Camera-type eye (tissue), 1 donor: ENCODE results near the gene RHBDF1. TPM values are rescaled to one million over a fixed set of nuclear protein-coding genes. Genes with fewer than 3 reads are reported as not detected.

Source experiments
- total RNA-seq: library from RNA; depleted of rRNA; stranded (reverse); fragments of >200 nt; gene quantifications from one replicate; pipeline ENCODE4 v1.2.3, GENCODE V29; 2014

RHBDF1 gene, protein sequence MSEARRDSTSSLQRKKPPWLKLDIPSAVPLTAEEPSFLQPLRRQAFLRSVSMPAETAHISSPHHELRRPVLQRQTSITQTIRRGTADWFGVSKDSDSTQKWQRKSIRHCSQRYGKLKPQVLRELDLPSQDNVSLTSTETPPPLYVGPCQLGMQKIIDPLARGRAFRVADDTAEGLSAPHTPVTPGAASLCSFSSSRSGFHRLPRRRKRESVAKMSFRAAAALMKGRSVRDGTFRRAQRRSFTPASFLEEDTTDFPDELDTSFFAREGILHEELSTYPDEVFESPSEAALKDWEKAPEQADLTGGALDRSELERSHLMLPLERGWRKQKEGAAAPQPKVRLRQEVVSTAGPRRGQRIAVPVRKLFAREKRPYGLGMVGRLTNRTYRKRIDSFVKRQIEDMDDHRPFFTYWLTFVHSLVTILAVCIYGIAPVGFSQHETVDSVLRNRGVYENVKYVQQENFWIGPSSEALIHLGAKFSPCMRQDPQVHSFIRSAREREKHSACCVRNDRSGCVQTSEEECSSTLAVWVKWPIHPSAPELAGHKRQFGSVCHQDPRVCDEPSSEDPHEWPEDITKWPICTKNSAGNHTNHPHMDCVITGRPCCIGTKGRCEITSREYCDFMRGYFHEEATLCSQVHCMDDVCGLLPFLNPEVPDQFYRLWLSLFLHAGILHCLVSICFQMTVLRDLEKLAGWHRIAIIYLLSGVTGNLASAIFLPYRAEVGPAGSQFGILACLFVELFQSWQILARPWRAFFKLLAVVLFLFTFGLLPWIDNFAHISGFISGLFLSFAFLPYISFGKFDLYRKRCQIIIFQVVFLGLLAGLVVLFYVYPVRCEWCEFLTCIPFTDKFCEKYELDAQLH
- 36.1 TPM for total RNA-seq

DNA sequence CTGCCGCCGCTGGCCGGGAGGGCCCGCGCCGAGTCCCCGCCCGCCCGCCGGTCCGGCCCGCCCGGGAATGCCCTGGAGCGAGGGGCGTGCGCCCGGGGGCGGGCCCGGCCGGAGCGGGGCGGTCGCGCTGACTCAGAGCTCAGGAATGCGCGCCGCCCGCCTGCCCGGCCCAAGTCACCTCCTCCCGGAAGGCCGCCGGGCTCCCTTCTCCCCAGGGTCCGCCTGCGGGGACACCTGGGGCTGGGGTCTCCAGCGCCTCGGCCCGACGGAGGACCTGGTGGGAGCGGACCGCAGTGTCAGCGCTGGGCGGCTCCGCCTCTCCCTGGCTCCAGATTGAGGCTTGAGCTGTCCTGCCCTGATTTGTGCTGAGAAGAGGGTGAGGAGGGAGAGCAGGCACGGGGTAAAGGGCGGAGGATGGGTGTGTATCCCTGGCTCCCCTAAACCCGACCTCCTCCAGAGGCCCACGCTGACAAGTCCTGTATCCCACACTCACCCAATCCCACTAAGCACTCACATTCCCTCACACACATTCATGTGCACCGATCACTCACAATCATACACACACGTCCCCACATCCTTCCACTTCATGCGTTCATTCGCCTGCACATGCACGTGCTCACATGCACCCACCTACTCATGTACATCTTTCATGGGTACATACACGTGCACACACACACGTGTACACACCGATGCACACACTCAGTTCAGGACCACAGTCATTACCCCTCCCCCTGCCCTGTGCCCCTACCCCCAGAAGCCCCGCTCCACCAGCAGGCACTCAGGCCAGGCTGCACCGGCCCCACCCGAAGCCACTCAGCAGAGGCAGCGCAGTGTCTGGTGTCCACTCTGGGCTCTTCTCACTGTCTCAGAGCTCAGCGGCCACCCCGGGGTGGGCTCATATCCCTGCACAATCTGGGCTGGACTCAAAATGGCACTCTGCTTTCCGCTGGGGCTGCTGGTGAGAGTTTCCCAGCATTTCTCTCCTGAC lies at the start of gene RHBDF1:
Gene RHBDF1, minus strand, starts transcription at position 71 of the 988 bp plus-strand sequence. CDS start 7,616 bp downstream, outside the sequence.

DNA sequence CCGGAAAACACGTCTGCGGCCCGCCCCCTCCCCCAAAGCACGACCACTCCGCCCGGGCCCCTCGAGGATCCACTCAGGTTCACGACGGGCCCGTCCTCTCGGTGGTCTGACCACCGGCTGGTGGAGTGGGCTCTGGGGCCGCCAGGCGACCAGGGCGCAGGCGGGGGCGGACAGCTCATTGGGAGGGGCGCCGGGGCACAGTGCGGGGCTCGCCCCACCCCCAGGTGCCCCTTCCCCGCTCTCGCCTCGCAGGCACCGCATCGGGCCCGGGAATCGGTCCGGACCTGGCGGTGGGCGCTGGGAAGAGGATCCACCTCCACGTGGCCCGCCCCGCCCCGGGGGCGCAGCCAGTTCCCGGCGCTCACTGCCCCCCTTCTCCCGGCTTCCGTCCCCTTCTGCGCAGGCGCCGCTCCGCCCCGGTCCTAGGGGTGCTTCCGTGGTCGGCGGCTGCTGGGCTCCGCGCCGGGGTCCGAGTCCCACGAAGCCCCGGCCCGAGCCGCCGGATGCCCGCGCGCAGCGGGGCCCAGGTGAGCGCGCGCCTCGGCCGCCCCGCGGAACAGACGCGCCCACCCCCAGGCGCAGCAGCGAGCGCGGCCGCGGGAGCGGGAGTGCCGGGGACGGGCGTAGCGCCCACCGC lies 5.5 kb upstream of the RHBDF1 start, which contains the start of gene MPG:
Gene MPG, plus strand, starts transcription at position 419 of the 637 bp plus-strand sequence. Its CDS starts 85 bp downstream, at position 504.

DNA sequence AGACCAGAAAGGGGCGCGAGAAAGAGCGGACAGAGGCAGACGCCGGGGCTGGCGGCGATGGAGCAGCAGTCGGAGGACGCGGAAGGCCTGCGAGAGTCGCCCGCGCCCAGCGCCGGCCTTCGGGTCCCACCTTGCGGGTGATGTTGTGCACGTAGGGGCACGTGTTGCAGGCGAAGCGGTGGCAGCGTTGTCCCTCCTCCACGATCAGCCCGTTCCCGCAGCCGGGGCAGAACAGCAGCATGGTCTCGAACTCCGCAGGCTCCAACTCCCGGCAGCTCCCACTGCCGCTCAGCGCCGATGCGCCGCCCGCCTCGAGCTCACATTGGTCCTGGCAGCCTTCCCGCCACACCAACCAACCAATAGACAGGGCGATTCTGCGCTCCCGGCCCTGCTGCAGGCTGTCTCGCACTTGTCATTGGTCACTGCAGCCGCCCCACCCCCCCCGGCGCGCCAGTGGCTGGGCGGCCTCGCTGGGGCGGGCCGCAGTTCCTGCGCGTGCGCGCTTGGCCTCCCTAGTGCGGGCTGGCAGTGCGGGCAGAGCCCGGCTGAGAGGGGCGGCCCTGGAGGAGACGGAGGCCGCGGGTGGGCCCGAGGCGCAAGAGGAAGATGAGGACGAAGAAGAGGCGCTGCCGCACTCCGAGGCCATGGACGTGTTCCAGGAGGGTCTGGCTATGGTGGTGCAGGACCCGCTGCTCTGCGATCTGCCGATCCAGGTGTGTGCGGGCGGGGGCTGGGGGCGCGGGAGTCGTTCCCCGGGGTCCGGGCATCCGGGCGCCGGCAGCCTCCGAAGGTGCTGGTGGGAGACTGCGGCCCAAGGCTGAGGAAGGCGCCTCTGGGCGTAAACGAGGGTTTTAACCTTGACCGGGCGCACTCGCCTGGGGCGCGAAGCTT lies 18.8 kb downstream of the RHBDF1 start, which contains the start of the genes POLR3K and SNRNP25:
Gene POLR3K, minus strand, starts transcription at position 263 of the 891 bp plus-strand sequence. Its CDS starts 22 bp downstream, at position 241.
Gene SNRNP25, plus strand, starts transcription at position 483 of the 891 bp plus-strand sequence. Its CDS starts 189 bp downstream, at position 672.

Other genes with a start within 250 kb of the RHBDF1 start
- 2.3 TPM for gene POLR3K, start 19.0 kb downstream of the RHBDF1 start, total RNA-seq
- 13.4 TPM for gene SNRNP25, start 18.8 kb downstream of the RHBDF1 start, total RNA-seq
- gene MPG, start 5.6 kb upstream of the RHBDF1 start, total RNA-seq = 40.2 TPM
- 29.9 TPM for gene NPRL3, start 66.0 kb upstream of the RHBDF1 start, total RNA-seq
- gene HBZ, start 80.0 kb upstream of the RHBDF1 start, total RNA-seq = 2.2 TPM
- 15.4 TPM for gene HBM, start 93.3 kb upstream of the RHBDF1 start, total RNA-seq
- 1,606 TPM for gene HBA2, start 100.2 kb upstream of the RHBDF1 start, total RNA-seq
- gene HBA1, start 104.0 kb upstream of the RHBDF1 start, total RNA-seq = 1,075 TPM
- 4.1 TPM for gene HBQ1, start 107.8 kb upstream of the RHBDF1 start, total RNA-seq
- 160 TPM for gene LUC7L, start 156.8 kb upstream of the RHBDF1 start, total RNA-seq
- 66.5 TPM for gene FAM234A, start 162.2 kb upstream of the RHBDF1 start, total RNA-seq
- 8.2 TPM for gene RGS11, start 203.3 kb upstream of the RHBDF1 start, total RNA-seq
- gene ARHGDIG, start 208.0 kb upstream of the RHBDF1 start, total RNA-seq = 10.5 TPM
- gene PDIA2, start 210.5 kb upstream of the RHBDF1 start, total RNA-seq = 2.1 TPM